T-cell (primary cell): ENCODE data around the gene TMED10. TPM values are rescaled to one million over a fixed set of nuclear protein-coding genes. Genes with fewer than 3 reads are reported as not detected.

Experiments
- ATAC-seq, 4 experiments: fragments of 200-7000 bp in 3 of 4; fragments of 150-1000 bp in 1 of 4; cut with Tn5 transposase; replicated peaks in 1 of 4; 1 replicate in 3 of 4; 2 replicates in 1 of 4; pipeline ENCODE4 v1.10.0; 2021; ENCODE audit warnings: moderate library complexity in 3 of 4, mild to moderate bottlenecking in 2 of 4, moderate number of reproducible peaks in 1 of 4
- CTCF ChIA-PET, 2 donors: fragments of 300-600 bp; sonication (Branson Sonifier 250); formaldehyde crosslinking; loops; one replicate each; lab custom pipeline; 2022; ENCODE audit warnings: antibody characterized with exemption in 2 of 2; lab: Charles Lee
- POLR2A ChIA-PET, 2 donors: fragments of 300-600 bp; sonication (Branson Sonifier 250); formaldehyde crosslinking; loops; one replicate each; lab custom pipeline; 2022; ENCODE audit warnings: antibody characterized with exemption in 2 of 2; lab: Charles Lee
- DNase-seq, 35 experiments: peaks; one replicate each; pipeline versions ENCODE4 v3.0.0 to v3.0.0-alpha.2; 2013 to 2023
- H3K27ac ChIP-seq: one replicate; pipeline ENCODE4 v1.5.1; 2013; ENCODE audit warnings: low read length
- H3K27me3 ChIP-seq, 2 experiments: replicated peaks in 1 of 2; 1 replicate in 1 of 2; 2 replicates in 1 of 2; pipeline versions ENCODE4 v1.6.1 to v1.7.0; 2013; ENCODE audit warnings: low read length in 1 of 2, mixed read lengths in 1 of 2; ENCODE audit not compliant: control insufficient read depth in 2 of 2, insufficient read depth in 2 of 2; ENCODE audit errors: extremely low read depth in 1 of 2
- H3K36me3 ChIP-seq, 2 donors: 1 replicate in 1 of 2; 2 replicates in 1 of 2; pipeline versions ENCODE4 v1.6.1 to v1.7.0; 2013; ENCODE audit warnings: low read length in 1 of 2; ENCODE audit not compliant: control insufficient read depth in 2 of 2, insufficient read depth in 1 of 2; ENCODE audit errors: extremely low read depth in 1 of 2
- H3K4me1 ChIP-seq, 2 experiments: 1 replicate in 1 of 2; 2 replicates in 1 of 2; pipeline versions ENCODE4 v1.6.1 to v1.7.0; 2013; ENCODE audit warnings: low read length in 2 of 2, mixed read lengths in 1 of 2; ENCODE audit not compliant: insufficient read depth in 2 of 2, control insufficient read depth in 1 of 2; ENCODE audit errors: extremely low read depth in 1 of 2
- H3K4me3 ChIP-seq, 2 donors: 1 replicate in 1 of 2; 2 replicates in 1 of 2; pipeline versions ENCODE4 v1.5.1 to v1.7.0; 2013; ENCODE audit warnings: mild to moderate bottlenecking in 2 of 2, low read length in 1 of 2, moderate library complexity in 1 of 2; ENCODE audit not compliant: control insufficient read depth in 1 of 2; ENCODE audit errors: extremely low read depth in 1 of 2
- H3K9me3 ChIP-seq: 2 replicates; pipeline ENCODE4 v1.7.0; 2013
- H3K27ac Mint-ChIP-seq, 2 donors: one replicate each; pipeline ENCODE4 v1.8.0; 2020 to 2021; ENCODE audit warnings: mild to moderate bottlenecking in 2 of 2, mixed read lengths in 2 of 2
- H3K27me3 Mint-ChIP-seq, 2 donors: one replicate each; pipeline ENCODE4 v1.8.0; 2021 to 2022; ENCODE audit warnings: mixed read lengths in 2 of 2
- H3K36me3 Mint-ChIP-seq: one replicate; pipeline ENCODE4 v1.8.0; 2021; ENCODE audit warnings: mixed read lengths
- H3K4me1 Mint-ChIP-seq, 3 donors: one replicate each; pipeline ENCODE4 v1.8.0; 2020 to 2022; ENCODE audit warnings: mixed read lengths in 3 of 3, mild to moderate bottlenecking in 1 of 3
- H3K4me3 Mint-ChIP-seq, 3 donors: one replicate each; pipeline ENCODE4 v1.8.0; 2020 to 2022; ENCODE audit warnings: mild to moderate bottlenecking in 3 of 3, mixed read lengths in 3 of 3, moderate library complexity in 3 of 3
- H3K9me3 Mint-ChIP-seq, 3 donors: one replicate each; pipeline ENCODE4 v1.8.0; 2020 to 2022; ENCODE audit warnings: mixed read lengths in 3 of 3
- WGBS: methylation state at CpG from one replicate; pipeline ENCODE4 v1.1.5; 2013; ENCODE audit warnings: missing lambda C conversion rate; ENCODE audit not compliant: insufficient coverage; 5-methylcytosine and 5-hydroxymethylcytosine counted together
- total RNA-seq, 35 experiments: library from RNA in 6 of 35; stranded (reverse) in 6 of 35; fragments of 120-200 nt in 1 of 35; gene quantifications; one replicate each; pipeline versions ENCODE4 v1.2.1 to v1.2.4 and lab custom pipeline; 2013 to 2026

The TMED10 gene
- total RNA-seq, 5 donors from 2014 or later (not counting 1 experiment from before 2014, with no cell fraction given): 143 to 193 (median 151) TPM

- no peak for ATAC-seq
- H3K27ac ChIP-seq: no peak overlapping the region
- H3K36me3 ChIP-seq: no peaks in the 10 kb centered on the region
- 75% methylated on average over 4 of the region's 7 CpGs for WGBS
- H3K4me1 ChIP-seq: no peaks in the 10 kb centered on the region
- POLR2A ChIA-PET: no interaction called here
- H3K27ac Mint-ChIP-seq: no peak overlapping the region
- no peak overlapping the region for H3K4me3 Mint-ChIP-seq
- no peak overlapping the region for H3K4me3 ChIP-seq
- peaks cover 0 to 6% of the 10 kb centered on the region in 2 experiments for H3K27me3 ChIP-seq
- DNase-seq: peak in 7 of 35 experiments; percentile 1 to 39 (median 4)
- H3K4me1 Mint-ChIP-seq: peaks cover 0 to 6% (median 0%) of the 10 kb centered on the region in 3 donors
- H3K27me3 Mint-ChIP-seq: peaks cover 4 to 11% of the 10 kb centered on the region in 2 donors
- no peaks in the 10 kb centered on the region for H3K9me3 ChIP-seq
- CTCF ChIA-PET: interaction anchor here in 1 of 2 donors (1.1 kb wide), 1 partner anchor 109 kb away, joined by 3 read pairs; no protein-coding TSS in a partner anchor
- no peaks in the 10 kb centered on the region for H3K36me3 Mint-ChIP-seq
- no peaks in the 10 kb centered on the region for H3K9me3 Mint-ChIP-seq
Observed at GRCh38 chr14:75188520-75189268, 12.3 kb upstream of the TMED10 start.

- CTCF ChIA-PET: interaction anchor here (0.6 to 1.1 kb wide), 3 partner anchors 110 to 304 kb away, joined by 3 read pairs; no protein-coding TSS in a partner anchor
- peaks cover 4 to 11% of the 10 kb centered on the region in 2 donors for H3K27me3 Mint-ChIP-seq
- no peaks in the 10 kb centered on the region for H3K9me3 Mint-ChIP-seq
- no peak overlapping the region for H3K27ac ChIP-seq
- no peaks in the 10 kb centered on the region for H3K36me3 ChIP-seq
- peaks cover 0 to 6% (median 0%) of the 10 kb centered on the region in 3 donors for H3K4me1 Mint-ChIP-seq
- no CpG with 5 or more reads among the region's 4 CpGs for WGBS
- peaks cover 0 to 6% of the 10 kb centered on the region in 2 experiments for H3K27me3 ChIP-seq
- no peaks in the 10 kb centered on the region for H3K4me1 ChIP-seq
- no peak overlapping the region for H3K4me3 Mint-ChIP-seq
- ATAC-seq (no peak), DNase-seq (no peak)
- no peaks in the 10 kb centered on the region for H3K9me3 ChIP-seq
- no peaks in the 10 kb centered on the region for H3K36me3 Mint-ChIP-seq
- no peak overlapping the region for H3K4me3 ChIP-seq
- POLR2A ChIA-PET: interaction anchor here in 1 of 2 donors (0.7 kb wide), 1 partner anchor 31 kb away, joined by 7 read pairs; no protein-coding TSS in a partner anchor
- H3K27ac Mint-ChIP-seq: no peak overlapping the region
Observed at GRCh38 chr14:75188086-75188485, 11.7 kb upstream of the TMED10 start.

- ATAC-seq (no peak), DNase-seq (no peak)
- no peaks in the 10 kb centered on the region for H3K9me3 ChIP-seq
- no peak overlapping the region for H3K4me3 ChIP-seq
- Mint-ChIP-seq H3K4me3 (no peak overlapping the region), H3K4me1 (peaks cover 0 to 6% (median 0%) of the 10 kb centered on the region in 3 donors), H3K9me3 (no peaks in the 10 kb centered on the region), H3K27ac (no peak overlapping the region), H3K27me3 (peaks cover 4 to 11% of the 10 kb centered on the region in 2 donors), H3K36me3 (no peaks in the 10 kb centered on the region)
- H3K36me3 ChIP-seq: no peaks in the 10 kb centered on the region
- peaks cover 0 to 6% of the 10 kb centered on the region in 2 experiments for H3K27me3 ChIP-seq
- ChIA-PET CTCF (interaction anchor here in 1 of 2 donors (0.7 kb wide), 1 partner anchor 9 kb away, joined by 6 read pairs; no protein-coding TSS in a partner anchor), POLR2A (no interaction called here)
- WGBS: no CpG with 5 or more reads among the region's 2 CpGs
- H3K4me1 ChIP-seq: no peaks in the 10 kb centered on the region
- no peak overlapping the region for H3K27ac ChIP-seq
Observed at GRCh38 chr14:75186953-75187352, 10.5 kb upstream of the TMED10 start.

DNA sequence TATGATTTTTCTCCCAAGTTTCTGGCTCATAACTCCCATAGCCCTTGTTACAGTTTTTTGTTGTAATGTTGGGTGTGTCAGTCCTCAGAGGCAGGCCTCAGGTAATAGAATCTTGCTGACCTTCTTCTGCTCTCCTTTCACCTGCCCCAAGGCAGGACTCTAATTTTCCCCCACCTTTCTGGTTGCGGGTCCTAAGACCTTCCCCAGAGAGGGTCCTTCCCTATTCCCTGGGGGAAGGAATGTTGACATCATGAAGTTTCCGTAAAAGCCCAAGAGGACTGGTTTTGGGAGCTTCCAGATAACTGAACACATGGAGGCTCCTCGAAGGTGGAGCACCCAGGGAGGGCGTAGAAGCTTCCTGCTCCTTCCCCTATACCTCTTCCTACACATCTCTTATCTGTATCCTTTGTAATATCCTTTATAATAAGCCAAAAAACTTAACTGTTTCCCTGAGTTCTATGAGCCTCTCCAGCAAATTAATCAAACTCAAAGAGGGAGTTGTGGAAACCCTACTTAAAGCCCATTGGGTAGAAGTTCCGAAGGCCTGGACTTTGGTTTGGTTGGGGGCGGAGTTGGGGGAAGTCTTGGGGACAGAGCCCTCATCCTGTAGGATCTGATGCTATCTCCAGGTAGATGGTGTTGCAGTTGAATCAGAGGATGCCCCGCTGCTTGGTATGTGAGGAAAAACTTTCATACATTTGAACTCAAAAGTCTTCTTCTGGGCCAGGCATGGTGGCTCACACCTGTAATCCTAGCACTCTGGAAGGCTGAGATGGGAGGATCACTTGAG is 9.0 kb upstream of the TMED10 start:
- H3K4me1 ChIP-seq: no peaks in the 10 kb centered on the region
- 100% methylated on average over 1 of the region's 7 CpGs for WGBS
- Mint-ChIP-seq H3K36me3 (no peaks in the 10 kb centered on the region), H3K4me3 (no peak overlapping the region), H3K9me3 (no peaks in the 10 kb centered on the region), H3K27me3 (peaks cover 4 to 11% of the 10 kb centered on the region in 2 donors), H3K27ac (no peak overlapping the region), H3K4me1 (peaks cover 0 to 6% (median 0%) of the 10 kb centered on the region in 3 donors)
- ATAC-seq: no peak
- no peaks in the 10 kb centered on the region for H3K9me3 ChIP-seq
- POLR2A ChIA-PET: no interaction called here
- CTCF ChIA-PET: no interaction called here
- H3K27ac ChIP-seq: no peak overlapping the region
- no peaks in the 10 kb centered on the region for H3K36me3 ChIP-seq
- no peak for DNase-seq
- H3K27me3 ChIP-seq: peaks cover 0 to 6% of the 10 kb centered on the region in 2 experiments
- H3K4me3 ChIP-seq: no peak overlapping the region

DNA sequence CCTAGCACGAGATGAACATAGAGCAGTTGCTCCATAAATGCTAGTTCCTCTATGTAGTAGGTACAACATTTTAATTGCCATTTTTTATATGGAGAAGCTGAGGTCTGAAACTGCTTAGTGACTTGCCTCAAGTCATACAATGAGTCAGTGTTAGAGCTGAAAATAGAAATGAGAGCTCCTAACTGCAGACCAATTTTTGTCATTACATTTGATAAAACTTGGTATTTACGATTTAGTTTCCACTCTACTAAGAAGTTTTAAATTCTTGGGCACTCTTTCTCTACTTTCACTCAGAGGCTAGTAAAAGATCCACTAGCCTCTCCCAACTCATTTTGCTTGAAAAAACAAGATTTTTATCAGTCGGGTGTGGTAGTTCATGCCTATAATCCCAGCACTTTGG is 8.1 kb upstream of the TMED10 start:
- POLR2A ChIA-PET: interaction anchor here in 1 of 2 donors (0.6 kb wide), 1 partner anchor 9 kb away, joined by 3 read pairs; no protein-coding TSS in a partner anchor
- Histone ChIP-seq H3K9me3 (no peaks in the 10 kb centered on the region), H3K4me1 (no peaks in the 10 kb centered on the region), H3K4me3 (no peak overlapping the region), H3K27me3 (peaks cover 0 to 6% of the 10 kb centered on the region in 2 experiments), H3K27ac (no peak overlapping the region), H3K36me3 (no peaks in the 10 kb centered on the region)
- no peaks in the 10 kb centered on the region for H3K9me3 Mint-ChIP-seq
- 86% methylated on average over 1 of the region's 3 CpGs for WGBS
- H3K4me1 Mint-ChIP-seq: peaks cover 0 to 6% (median 0%) of the 10 kb centered on the region in 3 donors
- DNase-seq: no peak
- no peak for ATAC-seq
- no peaks in the 10 kb centered on the region for H3K36me3 Mint-ChIP-seq
- CTCF ChIA-PET: interaction anchor here (0.5 to 0.9 kb wide), 2 partner anchors 23 to 114 kb away, joined by 3 to 4 read pairs; no protein-coding TSS in a partner anchor
- H3K27ac Mint-ChIP-seq: no peak overlapping the region
- peaks cover 4 to 11% of the 10 kb centered on the region in 2 donors for H3K27me3 Mint-ChIP-seq
- H3K4me3 Mint-ChIP-seq: no peak overlapping the region

GRCh38 chr14:75184039-75184438 is 7.6 kb upstream of the TMED10 start:
- no peak for DNase-seq
- ATAC-seq: no peak
- Mint-ChIP-seq H3K27ac (no peak overlapping the region), H3K27me3 (peaks cover 4 to 11% of the 10 kb centered on the region in 2 donors), H3K9me3 (no peaks in the 10 kb centered on the region), H3K4me3 (no peak overlapping the region), H3K36me3 (no peaks in the 10 kb centered on the region), H3K4me1 (peaks cover 0 to 6% (median 0%) of the 10 kb centered on the region in 3 donors)
- ChIA-PET POLR2A (interaction anchor here in 1 of 2 donors (0.6 kb wide), 1 partner anchor 8 kb away, joined by 3 read pairs; no protein-coding TSS in a partner anchor), CTCF (interaction anchor here (0.5 to 0.9 kb wide), 2 partner anchors 22 to 114 kb away, joined by 3 to 4 read pairs; no protein-coding TSS in a partner anchor)
- no peak overlapping the region for H3K27ac ChIP-seq
- WGBS: no CpG with 5 or more reads among the region's 3 CpGs
- no peaks in the 10 kb centered on the region for H3K36me3 ChIP-seq
- H3K4me3 ChIP-seq: no peak overlapping the region
- no peaks in the 10 kb centered on the region for H3K4me1 ChIP-seq
- peaks cover 0 to 6% of the 10 kb centered on the region in 2 experiments for H3K27me3 ChIP-seq
- H3K9me3 ChIP-seq: no peaks in the 10 kb centered on the region
